Lower leg skin (tissue), 3 donors: ENCODE data around the gene ADM.

ENCODE experiments used
- POLR2A ChIP-seq, 2 donors: fragments of 450-650 bp; IDR thresholded peaks; one replicate each; pipeline ENCODE4 v1.6.1; 2016 to 2017; ENCODE audit warnings: antibody characterized with exemption in 2 of 2, mild to moderate bottlenecking in 1 of 2, moderate library complexity in 1 of 2
- TF ChIP-seq, protein P1 (sequence below), 3 donors: fragments of 450-650 bp; IDR thresholded peaks; one replicate each; pipeline ENCODE4 v1.5.1; 2016; ENCODE audit warnings: antibody characterized with exemption in 3 of 3, mild to moderate bottlenecking in 3 of 3, moderate library complexity in 2 of 3

DNA sequence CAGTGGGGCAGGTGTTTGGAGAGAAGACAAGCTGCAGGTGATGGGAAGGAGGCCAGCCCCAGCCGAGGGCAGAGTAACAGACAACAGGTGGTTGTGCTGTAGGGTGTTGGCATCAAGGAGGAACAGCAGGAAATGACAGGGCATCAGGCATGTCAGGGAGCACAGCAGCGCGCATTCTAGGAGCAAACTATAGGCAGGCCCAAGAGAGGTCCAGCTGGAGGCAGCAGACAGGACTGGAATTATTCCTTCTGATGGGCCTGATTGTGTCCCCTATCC, 13.6 kb downstream of the ADM start:
- TF ChIP-seq, protein P1, sequence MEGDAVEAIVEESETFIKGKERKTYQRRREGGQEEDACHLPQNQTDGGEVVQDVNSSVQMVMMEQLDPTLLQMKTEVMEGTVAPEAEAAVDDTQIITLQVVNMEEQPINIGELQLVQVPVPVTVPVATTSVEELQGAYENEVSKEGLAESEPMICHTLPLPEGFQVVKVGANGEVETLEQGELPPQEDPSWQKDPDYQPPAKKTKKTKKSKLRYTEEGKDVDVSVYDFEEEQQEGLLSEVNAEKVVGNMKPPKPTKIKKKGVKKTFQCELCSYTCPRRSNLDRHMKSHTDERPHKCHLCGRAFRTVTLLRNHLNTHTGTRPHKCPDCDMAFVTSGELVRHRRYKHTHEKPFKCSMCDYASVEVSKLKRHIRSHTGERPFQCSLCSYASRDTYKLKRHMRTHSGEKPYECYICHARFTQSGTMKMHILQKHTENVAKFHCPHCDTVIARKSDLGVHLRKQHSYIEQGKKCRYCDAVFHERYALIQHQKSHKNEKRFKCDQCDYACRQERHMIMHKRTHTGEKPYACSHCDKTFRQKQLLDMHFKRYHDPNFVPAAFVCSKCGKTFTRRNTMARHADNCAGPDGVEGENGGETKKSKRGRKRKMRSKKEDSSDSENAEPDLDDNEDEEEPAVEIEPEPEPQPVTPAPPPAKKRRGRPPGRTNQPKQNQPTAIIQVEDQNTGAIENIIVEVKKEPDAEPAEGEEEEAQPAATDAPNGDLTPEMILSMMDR (IDR thresholded peaks at IDR 0.05), result no peak
- TF ChIP-seq POLR2A (IDR thresholded peaks at IDR 0.05), result no peak
